GM18520 (cell line): ENCODE measurements around the gene EXD3.
"Not testable (repeated sequence)": the region's sequence is repeated elsewhere in the genome, so short reads cannot be mapped to it uniquely, and the experiment has no call there.

ENCODE experiments used
- ATAC-seq: cut with Tn5 transposase; IDR thresholded peaks from one replicate; pipeline ENCODE4 v1.9.1; 2021; ENCODE audit not compliant: unreplicated experiment

The EXD3 gene

DNA sequence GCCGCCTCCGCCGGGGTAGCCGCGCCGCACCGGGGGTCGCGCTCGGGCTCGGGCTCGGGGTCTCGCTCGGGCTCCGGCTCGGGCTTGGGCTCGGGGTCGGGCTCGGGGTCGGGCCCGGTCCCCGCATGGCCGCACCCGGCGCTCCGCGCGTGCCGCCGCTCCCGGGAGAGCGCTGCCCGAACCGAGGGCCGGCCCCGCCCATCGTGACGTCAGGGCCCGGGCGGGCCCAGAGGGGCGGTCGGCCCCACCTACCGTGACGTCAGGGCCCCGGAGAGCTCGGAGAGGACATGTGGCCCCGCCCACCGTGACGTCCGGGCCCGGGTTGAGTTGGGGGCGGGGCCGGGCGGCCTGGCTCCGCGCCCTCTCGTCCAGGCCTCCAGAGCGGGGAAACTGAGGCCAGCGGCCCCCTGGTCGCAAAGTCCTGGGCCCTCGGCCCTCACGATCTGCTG, 36.2 kb upstream of the EXD3 start, which contains the start of gene NSMF:
NSMF (minus strand) TSS at position 183 of the 449 bp plus-strand sequence. CDS start 232 bp downstream, outside the sequence.
- ATAC-seq: peak; percentile 75

- ATAC-seq: peak; percentile 10
Observed at GRCh38 chr9:137458194-137459151, 35.5 kb upstream of the EXD3 start.

DNA sequence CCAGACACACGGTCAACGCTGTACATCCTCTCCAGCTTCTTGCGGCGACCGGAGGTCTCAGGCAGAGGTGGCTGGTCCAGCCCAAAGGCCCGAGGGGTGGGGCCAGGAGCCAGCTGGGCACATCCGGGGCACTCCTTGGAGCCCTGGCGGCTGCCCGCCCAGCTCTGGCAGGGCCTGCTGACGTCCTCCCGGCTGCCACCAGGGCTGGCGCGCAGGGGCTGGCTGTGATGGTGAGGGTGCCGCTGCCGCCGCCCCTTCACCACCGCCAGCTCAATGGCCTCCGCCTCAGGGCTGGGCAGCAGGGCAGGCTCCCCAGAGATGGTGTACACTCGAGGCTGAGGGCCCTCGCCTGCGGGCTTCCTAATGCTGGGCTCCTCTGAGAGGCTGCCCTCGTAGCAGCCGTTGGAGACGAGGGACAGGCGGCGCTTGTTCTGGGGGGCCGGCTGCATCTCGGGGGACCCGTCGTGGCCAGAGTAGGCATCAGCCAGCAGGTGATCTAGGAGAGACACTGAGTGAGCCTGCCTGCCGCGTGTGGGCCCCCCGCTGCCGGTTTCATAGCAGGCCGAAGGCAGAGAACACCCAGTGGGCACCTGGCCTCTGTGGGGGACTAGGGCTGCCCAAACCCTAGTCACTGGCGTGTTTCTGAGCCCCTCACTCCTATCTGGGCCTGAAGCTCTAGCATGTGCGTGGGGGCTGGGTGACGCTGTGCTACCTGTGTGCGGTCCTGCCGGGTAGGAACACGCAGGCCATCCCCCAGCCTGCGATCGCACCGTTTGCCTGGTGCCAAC, 34.6 kb upstream of the EXD3 start:
- ATAC-seq: no peak

DNA sequence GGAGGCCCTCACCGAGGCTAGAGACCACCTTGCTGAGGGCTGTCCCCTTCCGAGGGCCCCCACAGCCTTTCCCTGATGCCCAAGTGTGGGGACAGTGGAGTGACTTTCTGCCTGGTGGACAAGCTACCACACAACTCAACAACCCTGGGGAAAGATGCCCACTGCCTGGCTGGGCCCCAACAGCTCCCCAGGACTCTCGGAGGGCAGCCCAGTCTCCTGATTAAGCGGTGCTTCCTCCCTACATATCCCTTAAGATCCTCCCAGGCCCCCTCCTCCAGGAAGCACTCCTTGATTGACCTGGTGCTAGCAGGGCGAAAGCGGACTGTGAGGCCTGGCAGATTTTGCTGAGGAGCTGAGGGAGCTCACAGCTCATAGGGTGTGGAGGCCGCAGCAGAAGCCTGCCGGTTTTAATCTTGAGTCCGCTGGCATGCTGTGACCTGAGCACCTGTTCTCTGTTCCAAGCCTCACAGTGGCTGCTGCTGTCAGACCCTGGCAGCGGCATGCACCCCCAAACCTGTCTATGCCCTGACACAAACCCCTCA, 34.0 kb upstream of the EXD3 start:
- no peak for ATAC-seq

- no peak for ATAC-seq
Observed at GRCh38 chr9:137456061-137456863, 33.3 kb upstream of the EXD3 start.

DNA sequence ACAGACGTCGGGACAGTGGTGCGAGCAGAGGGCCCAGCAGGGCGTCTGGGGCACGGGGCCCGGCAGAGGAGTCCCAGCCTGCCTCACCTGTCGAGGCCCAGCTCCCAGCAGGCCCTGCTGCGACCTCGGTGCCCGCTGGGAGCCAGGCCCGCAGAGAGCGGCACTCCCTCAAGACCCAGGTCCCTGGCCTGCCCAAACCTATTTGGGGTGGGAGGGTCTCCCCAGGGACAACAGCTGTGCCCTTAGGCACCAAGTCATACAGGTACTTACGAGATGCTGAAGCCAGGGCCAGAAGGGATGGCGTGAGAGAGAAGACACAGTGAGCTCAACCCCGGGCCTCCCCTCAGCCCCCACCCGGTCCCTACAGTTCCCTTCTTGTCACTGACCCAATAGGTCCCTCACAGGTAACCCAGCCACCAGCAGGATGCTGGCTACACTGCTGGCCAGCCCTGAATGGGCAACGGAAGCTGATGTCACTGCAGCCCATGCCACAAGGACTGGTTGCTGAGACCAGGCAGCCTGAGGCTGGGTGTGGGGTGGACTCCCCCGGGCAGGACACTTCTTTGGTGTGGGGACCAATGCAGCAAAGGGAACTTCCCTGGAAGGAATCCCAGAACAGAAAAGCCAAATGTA, 32.5 kb upstream of the EXD3 start:
- ATAC-seq: no peak

GRCh38 chr9:137454597-137455358, 31.8 kb upstream of the EXD3 start:
- no peak for ATAC-seq

GRCh38 chr9:137454145-137454596, 31.2 kb upstream of the EXD3 start:
- no peak for ATAC-seq

DNA sequence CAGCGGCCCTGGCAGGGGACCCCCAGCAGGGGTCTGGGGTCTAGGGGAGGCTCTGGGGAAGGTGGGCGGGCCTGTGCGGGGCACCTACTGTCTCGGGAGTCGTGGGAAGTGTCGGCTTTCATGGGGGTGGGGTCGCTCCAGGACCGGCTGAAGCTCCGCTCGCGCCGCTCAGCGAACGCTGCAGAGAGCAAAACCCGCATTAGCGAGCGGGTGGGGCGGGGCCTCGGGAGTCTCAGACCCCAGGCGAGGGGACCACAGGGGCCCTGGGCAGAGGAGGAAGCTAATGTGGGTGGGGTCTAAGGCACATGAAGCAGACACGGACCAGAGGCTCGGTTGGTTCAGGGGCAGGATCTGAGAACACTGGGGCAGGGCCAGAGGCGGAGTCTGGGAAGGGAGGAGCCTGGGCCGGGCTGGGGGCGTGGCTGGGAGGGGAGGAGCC, 30.7 kb upstream of the EXD3 start:
- peak; percentile 50 for ATAC-seq

GRCh38 chr9:137452761-137453642, 30.0 kb upstream of the EXD3 start:
- ATAC-seq: no peak

DNA sequence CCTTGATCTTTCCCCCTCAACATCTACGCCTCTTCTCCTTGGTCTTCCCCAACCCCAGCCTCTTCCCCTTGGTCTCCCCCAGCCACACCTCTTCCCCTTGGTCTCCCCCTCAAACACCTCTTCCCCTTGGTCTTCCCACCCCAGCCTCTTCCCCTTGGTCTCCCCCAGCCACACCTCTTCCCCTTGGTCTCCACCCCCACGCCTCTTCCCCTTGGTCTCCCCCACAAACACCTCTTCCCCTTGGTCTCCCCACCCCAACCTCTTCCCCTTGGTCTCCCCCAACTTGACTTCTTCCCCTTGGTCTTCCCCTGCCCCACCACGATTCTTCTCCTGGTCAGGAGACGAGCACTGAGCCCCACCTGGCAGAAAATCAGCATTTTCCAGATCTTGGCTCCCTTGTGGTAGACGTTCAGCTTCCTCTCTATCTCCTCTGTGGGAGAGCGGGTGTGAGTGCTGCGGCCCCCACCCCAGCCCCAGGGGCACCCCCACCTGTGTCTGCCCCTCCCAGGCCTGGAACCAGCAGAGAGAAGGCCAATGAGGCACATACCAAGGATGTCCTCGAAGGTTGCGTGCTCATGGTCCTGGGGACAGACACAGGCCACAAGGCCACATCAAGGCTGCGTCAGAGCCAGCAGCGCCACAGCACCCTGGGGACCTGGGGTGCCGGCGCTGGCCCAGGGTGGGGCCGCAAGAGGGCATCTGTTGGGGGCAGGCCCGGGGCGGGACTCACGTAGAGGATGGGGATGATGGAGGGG, 29.2 kb upstream of the EXD3 start:
- no peak for ATAC-seq

- ATAC-seq: not testable (repeated sequence)
Observed at GRCh38 chr9:137451264-137452005, 28.5 kb upstream of the EXD3 start.

GRCh38 chr9:137450539-137451222, 27.7 kb upstream of the EXD3 start:
- ATAC-seq: not testable (repeated sequence)

- ATAC-seq: no peak
Observed at GRCh38 chr9:137449931-137450538, 27.1 kb upstream of the EXD3 start.

- no peak for ATAC-seq
Observed at GRCh38 chr9:137449081-137449844, 26.3 kb upstream of the EXD3 start.
